NCI-H187 (cell line): ENCODE measurements around the gene NUDT4.

Source experiments
- DNase-seq, 2 experiments: peaks; one replicate each; lab custom pipeline; 2025; lab: John Stamatoyannopoulos, UW

NUDT4 gene

DNA sequence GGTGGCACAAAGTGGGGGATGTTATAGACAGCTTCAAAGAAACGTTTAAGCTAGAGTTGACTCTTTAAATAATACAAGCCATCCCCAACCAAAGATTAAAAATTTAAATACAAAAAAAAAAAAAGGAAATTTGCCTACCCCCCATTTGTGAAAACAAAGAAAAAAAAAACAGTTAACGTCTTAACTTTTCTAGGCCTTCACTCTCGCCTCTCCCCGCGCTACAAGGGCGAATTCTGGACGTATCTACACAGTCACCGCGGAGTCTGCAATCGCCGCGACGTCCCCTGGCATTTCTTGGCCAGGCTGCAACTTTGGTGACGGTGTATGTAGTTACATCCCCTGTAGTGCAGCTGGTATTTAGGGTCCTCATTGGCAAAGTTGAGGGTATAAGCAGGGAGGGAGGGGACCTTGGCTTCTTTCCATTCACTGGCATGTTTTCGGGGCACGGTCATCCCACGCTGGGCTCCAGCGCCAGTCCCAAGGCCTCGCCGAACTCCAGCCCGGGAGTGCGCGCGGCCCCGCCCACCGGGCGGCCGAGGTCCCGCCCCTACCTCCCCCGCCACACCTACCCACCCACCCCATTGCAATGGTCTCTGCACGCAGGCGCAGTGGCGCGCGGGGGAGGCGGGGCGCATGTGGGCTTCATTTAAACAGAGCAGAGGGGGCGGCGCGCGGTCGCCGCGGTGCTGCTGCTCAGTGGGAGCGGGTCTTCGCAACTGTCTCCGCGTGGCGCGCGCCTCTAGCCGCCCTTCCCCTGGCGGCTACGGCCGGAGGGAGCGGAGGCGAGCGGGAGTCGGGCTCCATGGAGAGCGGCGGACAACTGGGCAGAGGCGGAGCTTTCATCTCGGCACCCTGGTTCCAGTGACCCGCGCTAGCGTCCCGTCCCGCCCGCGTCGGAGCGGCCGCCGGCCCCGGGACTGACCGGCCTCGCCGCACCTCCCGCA, at the start of gene NUDT4:
NUDT4 (plus strand) TSS at position 674 of the 944 bp plus-strand sequence. CDS start 398 bp downstream, outside the sequence.
- peak; percentile 87 to 90 for DNase-seq

DNA sequence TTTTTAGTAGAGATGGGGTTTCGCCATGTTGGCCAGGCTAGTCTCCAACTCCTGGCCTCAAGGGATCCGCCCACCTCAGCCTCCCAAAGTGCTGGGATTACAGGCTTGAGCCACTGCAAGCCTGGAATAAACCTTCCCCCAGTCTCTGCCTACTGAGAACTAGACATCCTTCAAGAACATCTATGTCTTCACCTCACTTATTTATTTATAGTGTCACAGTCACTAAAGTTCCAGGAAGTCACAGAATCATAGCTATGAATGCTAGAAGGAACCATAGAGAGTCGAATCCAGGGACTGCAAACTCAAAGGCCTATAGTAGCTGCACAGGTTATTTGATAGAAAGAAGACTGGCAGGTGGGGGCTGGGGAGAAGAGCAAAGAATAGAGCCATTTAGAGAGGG, 44.7 kb upstream of the NUDT4 start:
- DNase-seq = no peak

DNA sequence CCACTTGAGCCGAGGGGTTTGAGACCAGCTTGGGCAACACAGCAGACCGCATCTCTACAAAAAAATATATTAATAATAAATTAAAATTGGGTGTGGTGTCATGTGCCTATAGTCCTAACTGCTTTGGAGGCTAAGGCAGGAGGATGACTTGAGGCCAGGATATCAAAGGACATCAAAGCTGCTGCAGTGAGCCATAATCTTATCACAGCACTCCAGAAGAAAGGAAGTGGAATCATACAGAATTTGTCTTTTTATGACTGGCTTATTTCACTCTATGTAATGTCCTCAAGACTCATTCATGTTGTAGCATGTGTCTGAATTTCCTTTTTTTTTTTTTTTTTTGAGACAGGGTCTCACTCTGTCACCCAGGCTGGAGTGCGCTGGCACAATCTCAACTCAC, 43.9 kb upstream of the NUDT4 start:
- DNase-seq = no peak

DNA sequence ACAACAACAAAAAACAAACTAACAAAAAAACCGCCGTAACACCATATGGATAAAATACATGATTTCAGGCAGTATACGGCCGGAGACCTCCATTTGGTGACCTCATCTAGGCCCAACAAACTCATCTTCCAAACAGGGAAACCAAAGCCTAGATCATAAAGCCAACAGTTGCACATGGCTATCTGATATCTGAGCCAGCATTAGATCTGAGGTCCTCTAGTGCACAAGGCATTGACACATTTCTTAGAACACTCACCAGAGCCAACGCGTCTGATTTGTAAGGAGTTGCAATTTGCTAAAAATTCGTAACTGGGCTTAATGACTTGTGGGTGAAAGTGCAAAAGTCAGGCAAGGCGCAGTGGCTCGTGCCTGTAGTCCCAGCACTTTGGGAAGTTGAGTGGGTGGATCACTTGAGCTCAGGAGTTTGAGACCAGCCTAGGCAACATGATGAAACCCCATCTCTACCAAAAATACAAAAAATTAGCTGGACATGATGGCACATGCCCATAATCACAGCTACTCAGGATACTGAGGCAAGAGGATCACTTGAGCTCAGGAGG, 42.0 kb upstream of the NUDT4 start:
- DNase-seq = no peak

DNA sequence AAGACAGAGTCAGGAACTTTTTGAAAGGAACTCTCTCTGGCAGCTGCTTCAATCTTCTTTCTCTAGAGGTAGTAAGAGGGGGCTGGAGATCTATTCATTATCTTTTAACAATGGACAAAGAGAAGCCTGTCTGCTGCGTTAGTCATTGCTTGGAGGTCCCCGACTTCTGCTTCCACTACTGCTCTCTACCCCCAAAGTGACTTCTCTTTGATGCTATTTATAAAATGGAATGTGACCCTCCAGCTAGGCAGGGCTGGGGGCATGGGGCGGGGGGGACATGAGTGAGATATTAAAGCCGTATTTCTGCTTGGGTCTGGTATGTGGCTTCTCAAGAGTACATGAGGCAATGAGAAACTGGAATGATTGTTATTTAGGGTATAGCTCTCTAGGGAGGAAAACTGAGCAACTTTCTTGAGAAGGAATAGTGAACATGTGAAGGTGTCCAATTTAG, 41.4 kb upstream of the NUDT4 start:
- DNase-seq = no peak

DNA sequence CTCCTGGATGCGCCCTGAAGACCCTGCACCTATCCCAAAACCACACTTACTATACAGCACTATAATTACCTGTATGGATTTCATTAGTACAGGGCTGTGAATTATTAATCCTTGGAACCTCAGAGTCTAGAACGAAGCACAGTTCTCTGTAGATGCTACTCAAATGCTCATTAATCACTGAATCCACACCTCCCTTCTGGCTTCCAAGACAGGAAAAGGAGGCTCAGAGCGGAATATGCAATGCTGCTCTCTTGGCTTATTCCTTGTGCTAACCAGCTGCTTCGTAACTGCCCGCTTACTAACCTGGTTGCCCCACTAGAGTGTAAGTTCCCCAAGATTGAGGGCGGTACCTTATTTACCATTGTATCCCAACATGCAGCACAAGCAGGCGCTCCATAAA, 39.1 kb upstream of the NUDT4 start:
- DNase-seq = no peak

DNA sequence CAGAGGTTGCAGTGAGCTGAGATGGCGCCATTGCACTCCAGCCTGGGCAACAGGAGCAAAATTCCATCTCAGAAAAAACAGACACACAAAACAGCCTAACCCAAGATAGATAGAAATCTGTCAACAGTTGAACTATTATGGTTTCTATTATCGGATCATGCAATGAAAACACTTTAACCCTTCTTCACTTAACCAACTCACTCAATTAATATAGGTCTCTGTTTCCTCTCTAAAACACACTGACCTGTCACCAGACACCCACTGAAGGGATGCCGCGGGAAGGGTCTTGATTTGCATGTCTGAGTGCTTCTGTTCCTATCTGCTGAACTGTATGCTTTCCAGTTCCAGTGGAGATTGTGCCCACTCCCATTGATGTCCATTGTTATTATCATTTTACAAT, 38.0 kb upstream of the NUDT4 start:
- DNase-seq = no peak

DNA sequence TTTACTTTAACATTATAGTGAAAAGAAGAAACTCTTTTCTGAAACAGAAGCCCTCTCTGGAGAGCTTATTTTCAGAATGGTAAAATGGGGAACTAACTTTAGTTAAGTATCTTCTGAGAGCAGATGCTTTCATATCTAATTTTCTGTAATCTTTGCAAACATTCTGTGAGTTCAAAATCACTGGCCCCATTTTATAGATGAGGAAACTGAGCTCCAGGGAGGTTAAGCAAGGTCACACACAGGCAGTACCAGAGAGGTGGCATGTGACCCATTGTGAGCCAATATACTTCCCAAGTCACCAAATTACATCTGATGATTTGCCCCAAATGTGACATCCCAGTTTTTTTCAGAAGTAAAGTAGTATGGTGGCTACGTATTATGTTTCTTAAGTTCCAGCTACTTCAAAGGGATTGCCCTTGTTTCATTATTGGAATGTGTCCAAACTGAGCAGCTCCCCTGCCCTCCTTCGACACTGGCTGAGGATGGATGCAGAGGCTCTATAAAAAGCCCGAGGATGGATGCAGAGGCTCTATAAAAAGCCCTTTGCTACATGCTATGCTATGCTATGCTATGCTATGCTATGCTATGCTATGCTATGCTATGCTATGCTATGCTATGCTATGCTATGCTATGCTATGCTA, 36.2 kb upstream of the NUDT4 start:
- no peak for DNase-seq

DNA sequence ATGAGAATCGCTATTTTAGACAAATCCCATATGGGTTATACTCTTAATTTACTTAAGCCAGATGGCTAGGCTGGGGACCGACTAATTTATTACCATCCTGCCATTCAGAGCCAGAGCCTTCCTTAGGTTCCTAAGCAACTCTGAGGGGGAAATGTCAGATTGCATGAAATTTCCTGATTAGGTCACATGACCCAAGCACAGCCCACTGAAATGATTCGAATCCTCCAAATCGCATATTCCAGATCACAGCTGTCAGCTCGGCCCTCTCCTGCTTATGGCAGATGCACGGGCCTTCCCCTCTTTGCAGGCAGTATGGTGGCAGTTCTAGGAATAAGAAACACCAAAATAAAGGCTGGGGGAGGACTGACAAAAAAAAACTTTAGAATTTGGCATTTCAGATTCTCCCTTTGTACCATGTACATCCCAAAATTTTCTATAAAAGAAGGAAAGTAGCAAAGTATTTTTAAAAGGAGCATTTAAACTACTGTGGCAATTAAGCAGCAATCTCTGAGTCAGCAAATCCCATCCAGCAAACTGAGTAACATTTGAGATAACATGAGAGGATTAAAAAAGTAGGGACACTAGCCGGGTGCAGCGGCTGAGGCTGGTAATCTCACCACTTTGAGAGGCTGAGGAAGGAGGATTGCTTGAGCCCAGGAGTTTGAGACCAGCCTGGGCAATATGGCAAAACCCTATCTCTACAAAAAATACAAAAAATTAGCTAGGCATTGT, 30.5 kb upstream of the NUDT4 start:
- no peak for DNase-seq

DNA sequence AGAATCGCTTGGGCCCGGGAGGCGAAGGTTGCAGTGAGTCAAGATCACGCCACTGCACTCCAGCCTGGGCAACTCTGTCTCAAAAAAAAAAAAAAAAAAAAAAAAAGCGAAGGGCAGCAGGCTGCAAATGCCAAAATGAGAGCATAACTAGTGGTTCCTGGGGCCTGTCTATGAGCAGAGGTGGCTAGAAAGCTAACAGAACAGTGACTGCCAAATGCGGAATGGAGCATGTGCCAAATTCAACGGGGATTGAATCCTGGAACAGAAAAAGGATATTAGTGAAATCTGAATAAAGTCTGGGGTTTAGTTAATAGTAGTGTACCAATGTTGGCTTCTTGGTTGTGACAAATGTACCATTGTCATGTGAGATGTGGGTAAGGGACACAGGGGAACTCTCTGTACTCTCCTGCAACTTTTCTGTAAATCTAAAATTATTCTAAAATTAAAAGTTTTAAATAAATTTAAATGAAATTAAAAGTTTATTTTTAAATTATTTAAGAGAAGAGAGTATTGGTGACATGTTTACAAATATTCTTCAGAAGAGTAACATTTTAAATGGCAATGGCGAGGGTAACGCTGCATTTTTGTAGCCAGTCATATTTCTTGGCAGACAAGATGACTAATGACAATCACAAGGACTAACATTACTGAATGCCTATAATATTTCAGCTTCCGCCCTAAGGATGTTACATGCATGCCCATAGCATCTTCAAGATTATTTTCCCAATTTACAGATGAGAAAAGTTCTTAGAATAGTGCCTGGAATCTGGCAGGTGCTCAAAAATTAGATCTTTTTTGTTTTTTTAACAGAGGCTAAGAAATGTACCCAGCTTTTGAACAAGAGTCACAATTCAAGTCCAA, 28.9 kb upstream of the NUDT4 start:
- DNase-seq = no peak

DNA sequence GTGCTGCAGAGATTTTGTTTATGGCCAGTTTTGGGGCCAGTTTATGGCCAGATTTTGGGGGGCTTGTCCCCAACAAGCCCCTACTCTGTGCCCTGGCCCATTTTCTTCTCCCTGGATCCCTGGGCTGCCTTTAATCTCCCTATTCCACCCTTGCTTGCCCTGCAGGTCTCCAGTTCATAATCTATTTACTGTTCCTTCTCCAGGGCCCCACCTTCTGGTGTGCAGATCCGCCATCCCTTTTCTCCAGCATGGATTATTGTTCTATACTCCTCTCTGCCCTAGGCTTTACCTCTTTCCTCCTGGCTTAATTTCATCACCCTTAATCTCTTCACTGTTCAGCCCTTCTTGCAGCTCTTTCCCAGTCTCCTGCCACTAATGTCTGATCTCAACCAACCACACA, 26.0 kb upstream of the NUDT4 start:
- DNase-seq = no peak

DNA sequence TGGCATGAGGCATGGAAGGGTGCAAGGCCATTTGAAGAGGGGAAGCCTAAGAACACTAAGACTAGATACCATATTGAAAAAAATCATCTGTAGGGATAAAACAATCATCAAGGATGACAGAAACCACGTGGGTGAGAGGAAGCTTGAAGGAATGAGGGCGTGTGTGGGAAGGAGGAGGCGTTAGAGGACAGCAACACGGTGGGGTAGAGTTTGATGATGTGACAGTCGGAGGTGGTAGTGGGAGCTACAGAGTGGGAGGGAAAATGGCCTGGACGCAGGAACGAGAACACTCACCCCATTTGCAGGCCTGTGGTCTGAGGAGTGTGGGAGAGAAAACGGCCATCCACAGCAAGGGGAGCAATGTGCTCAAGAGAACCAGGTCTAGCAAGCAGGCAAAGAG, 25.4 kb upstream of the NUDT4 start:
- DNase-seq = no peak

DNA sequence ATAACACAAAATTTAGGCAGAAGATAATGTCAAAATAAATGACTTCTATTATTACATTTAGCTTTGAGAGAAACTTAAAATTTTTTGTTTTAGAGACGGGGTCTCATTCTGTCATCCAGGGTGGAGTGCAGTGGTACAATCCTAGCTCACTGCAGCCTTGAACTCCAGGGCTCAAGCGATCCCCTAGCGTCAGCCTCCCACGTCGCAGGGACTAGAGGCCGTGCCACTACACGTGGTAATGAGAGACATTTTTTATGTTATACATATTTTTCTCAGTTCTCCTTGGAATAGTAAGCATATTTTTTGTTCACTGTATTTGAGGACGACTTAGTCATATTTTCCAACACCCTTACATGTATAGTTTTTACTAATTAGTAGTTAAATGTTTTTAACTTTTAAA, 21.5 kb upstream of the NUDT4 start:
- no peak for DNase-seq

DNA sequence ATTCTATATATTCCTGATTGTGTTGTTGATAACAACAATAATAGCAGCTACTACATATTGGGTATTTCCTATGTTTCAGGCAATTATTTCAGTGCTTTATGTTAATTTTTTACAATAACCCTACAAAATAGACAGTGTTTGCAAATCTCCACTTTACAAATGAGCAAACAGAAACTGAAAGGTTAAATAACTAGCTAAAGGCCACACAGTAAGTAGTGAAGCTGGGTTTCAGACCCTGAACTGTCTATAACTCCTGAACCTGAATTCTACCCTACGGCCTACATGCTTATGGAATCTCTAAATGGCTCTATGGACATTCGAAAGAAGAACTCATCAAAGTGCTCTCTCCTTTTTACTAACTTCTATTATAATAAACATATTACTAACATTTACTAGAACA, 19.7 kb upstream of the NUDT4 start:
- DNase-seq = no peak

DNA sequence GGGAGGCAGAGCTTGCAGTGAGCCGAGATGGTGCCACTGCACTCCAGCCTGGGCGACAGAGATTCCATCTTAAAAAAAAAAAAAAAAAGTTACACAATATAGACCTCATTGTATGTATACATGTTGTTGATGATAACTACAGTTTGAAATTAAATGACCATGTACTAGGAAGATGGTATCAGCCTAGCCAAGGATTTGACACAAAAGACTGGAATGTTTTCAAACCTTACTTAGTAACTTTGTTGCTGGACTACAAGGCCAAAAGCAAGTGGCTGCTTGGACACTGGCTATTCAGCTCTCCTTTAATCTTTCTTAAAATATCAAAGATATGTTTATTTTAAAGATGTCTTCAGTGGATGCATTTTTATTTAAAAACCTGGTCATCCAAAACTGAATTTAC, 18.9 kb upstream of the NUDT4 start:
- DNase-seq = no peak

DNA sequence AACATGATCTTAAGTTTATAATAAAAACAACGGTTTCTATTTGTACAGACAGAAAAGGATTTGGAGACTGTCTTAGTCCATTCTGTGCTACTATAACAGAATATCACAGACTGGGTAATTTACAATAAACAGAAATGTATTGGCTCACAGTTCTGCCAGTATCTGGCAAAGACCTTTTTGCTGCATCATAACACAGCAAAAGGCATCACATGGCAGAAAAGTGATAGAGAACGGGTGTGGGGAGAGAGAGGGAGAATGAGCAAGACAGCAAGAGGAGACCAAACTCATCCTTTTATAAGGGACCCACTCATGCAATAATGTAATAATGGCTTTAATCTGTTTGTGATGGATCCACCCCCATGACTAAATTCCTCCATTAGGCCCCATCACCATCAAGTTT, 17.0 kb upstream of the NUDT4 start:
- no peak for DNase-seq

DNA sequence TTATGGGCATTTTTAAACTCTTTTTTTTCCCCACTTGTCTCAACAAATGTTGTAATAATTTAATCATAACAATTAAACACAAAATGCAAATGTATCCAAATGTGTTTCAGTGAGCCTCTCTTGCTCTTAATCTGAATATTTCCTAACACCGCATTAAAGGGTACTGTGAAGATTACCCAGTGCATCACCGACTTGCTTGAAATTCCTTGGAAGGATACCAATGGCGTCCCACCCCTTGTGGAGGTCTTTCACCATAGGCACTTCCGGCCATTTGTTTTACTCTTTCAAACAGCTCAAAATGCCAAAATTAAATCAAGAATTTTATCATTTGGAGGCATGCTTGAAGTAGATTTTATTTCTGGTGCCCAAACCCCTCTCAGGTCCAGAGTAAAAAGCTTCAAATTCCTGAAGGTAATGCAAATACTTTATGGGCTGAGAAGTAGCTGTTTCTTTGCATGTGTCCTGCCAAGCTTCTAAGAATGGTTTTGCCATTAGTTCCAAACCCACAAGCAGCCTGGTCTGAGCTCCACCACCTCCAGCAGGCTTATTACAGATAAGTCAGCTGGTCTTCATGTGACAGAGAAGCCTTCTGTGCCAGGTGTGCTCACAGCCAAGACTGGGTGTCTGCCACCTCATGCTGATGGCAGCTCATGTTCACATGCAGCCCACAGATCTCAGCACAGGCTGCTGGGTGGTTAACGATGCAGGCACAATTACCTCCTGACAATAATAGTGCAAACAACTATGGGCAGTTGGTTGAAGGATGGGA, 16.4 kb upstream of the NUDT4 start:
- DNase-seq = no peak

DNA sequence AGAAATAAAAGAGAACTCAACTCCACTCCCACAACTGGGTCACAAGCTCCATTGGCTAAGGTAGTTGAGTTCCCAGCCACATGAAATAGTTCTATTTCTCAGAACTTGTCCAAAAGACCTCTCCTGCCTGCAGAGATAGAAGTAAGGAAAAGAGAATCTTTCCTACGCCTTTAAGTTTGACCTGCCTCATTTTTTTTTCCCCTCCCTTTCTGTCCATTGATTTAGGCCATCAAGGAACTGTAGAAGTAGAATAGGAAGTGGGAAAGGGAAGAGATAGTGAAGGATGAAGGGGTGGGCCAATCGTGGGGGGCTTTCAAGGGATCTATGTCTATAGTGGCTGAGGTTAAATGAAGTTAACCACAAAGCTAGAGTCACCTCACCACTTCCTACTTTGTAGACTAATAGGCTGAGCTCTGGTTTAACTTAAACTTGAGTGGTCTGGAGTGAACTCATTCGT, 13.9 kb upstream of the NUDT4 start:
- no peak for DNase-seq

DNA sequence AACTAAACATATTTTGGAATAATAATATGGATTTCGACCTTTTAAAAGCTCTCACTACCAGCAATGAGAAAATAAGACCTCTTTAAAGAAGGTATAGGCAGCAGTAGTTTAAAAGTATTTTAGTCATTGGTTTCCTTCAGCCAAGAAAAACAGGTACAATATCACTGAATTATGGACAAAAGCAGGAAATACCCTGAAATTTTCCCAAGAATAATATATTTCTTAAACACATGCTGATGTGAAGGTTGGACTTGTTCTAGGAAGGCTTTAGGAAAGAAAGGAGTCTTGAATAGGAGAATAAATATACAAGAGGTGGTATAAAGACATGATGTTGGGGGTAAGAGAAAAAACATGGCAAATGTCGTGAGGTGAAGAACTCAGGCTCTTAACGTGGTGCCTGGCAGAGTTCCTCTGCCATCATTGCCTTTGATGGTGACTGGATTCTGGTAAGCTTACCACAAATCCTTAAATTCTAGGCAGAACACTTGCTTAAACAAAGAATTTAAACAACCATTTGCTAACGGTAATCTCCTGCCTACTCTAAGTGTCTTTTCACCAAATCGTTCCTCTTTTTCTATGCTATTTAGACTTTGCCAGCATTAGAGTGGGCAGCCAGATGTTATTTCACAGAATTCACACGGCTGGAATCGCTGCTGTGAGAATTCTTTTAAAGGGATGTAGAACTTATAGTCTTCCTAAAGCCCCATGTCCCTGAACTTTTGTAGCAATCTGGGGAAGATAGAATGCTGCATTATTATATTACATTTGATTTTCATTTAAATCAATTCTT, 11.9 kb upstream of the NUDT4 start:
- DNase-seq = no peak

DNA sequence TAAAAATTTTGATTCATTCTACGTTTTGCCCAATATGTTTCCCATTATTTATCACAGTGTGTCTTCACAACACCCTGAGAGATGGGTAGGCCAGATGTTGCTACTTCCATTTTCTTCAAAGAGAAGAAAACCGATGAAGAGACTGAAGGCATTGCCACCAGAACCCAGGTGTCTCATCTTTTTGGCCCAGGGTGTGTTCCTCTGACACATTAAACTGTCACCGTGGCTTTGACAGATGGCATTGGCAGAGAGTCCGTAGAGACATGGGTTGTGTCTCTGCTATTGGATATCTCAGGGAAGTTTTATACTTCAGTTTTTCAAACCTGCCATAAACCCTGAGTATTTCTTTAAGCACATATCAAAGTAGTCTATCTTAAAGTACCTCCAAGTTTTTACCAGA, 11.3 kb upstream of the NUDT4 start:
- DNase-seq = no peak
